Activated CD8-positive, alpha-beta T cell treated with anti-CD3 and anti-CD28 coated beads for 36 hours (primary cell): Measurements from ENCODE around the gene PMF1. TPM values are rescaled to one million over a fixed set of nuclear protein-coding genes. Genes with fewer than 3 reads are reported as not detected.

Experiments used
- ATAC-seq: fragments of 200-7000 bp; cut with Tn5 transposase; one replicate; pipeline ENCODE4 v1.10.0; 2021; ENCODE audit warnings: mild to moderate bottlenecking, moderate library complexity
- CTCF ChIA-PET: fragments of 350-600 bp; sonication (Branson Sonifier 250); formaldehyde crosslinking; loops from one replicate; lab custom pipeline; 2021; ENCODE audit warnings: antibody characterized with exemption; lab: Charles Lee
- POLR2A ChIA-PET: fragments of 350-600 bp; sonication (Branson Sonifier 250); formaldehyde crosslinking; loops from one replicate; lab custom pipeline; 2021; ENCODE audit warnings: antibody characterized with exemption; lab: Charles Lee
- DNase-seq: peaks from one replicate; pipeline ENCODE4 v3.0.0-alpha.2; 2020
- H3K27ac Mint-ChIP-seq: one replicate; pipeline ENCODE4 v1.8.0; 2021; ENCODE audit warnings: mild to moderate bottlenecking, mixed read lengths
- H3K27me3 Mint-ChIP-seq: one replicate; pipeline ENCODE4 v1.8.0; 2021; ENCODE audit warnings: mixed read lengths
- H3K36me3 Mint-ChIP-seq: one replicate; pipeline ENCODE4 v1.8.0; 2021; ENCODE audit warnings: low read depth, mixed read lengths
- H3K4me1 Mint-ChIP-seq: one replicate; pipeline ENCODE4 v1.8.0; 2021; ENCODE audit warnings: low read depth, mixed read lengths
- H3K4me3 Mint-ChIP-seq: one replicate; pipeline ENCODE4 v1.8.0; 2021; ENCODE audit warnings: mild to moderate bottlenecking, moderate library complexity, mixed read lengths
- H3K9me3 Mint-ChIP-seq: one replicate; pipeline ENCODE4 v1.8.0; 2021; ENCODE audit warnings: mixed read lengths
- CTCF ChIP-seq: fragments of 200-600 bp; IDR thresholded peaks from one replicate; pipeline ENCODE4 v1.8.0; 2022; ENCODE audit warnings: antibody characterized with exemption, mild to moderate bottlenecking
- intact Hi-C: fragments of 100-400 bp; cut with micrococcal nuclease; formaldehyde crosslinking; loops from one replicate; pipeline ENCODE4 v1.10.0; 2022
- total RNA-seq, 2 experiments: library from RNA; stranded (reverse); gene quantifications; one replicate each; pipeline ENCODE4 v1.2.3, GENCODE V29; 2021

Gene PMF1
- 10 to 100 TPM; 89.4 to 93.7 TPM for total RNA-seq

DNA sequence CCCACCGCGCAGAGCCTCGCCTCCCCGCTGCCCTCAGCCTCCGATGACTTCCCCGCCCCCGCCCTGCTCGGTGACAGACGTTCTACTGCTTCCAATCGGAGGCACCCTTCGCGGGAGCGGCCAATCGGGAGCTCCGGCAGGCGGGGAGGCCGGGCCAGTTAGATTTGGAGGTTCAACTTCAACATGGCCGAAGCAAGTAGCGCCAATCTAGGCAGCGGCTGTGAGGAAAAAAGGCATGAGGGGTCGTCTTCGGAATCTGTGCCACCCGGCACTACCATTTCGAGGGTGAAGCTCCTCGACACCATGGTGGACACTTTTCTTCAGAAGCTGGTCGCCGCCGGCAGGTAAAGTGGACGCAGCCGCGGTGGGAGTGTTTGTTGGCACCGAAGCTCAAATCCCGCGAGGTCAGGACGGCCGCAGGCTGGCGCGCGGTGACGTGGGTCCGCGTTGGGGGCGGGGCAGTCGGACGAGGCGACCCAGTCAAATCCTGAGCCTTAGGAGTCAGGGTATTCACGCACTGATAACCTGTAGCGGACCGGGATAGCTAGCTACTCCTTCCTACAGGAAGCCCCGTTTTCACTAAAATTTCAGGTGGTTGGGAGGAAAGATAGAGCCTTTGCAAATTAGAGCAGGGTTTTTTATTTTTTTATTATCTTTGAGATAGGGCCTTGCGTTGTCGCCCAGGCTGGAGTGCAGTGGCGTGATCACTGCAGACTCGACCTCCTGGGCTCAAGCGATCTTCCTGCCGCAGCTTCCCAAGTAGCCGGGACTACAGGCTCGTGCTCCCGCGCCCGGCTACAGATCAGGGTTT lies at the start of gene PMF1:
Gene PMF1, plus strand, starts transcription at position 175 of the 811 bp plus-strand sequence. Its CDS starts 9 bp downstream, at position 184.
- H3K36me3 Mint-ChIP-seq: peaks cover 54% of the 10 kb centered on the region
- peak; percentile 92 for ATAC-seq
- intact Hi-C loops: no loop called here
- no peaks in the 10 kb centered on the region for H3K9me3 Mint-ChIP-seq
- POLR2A ChIA-PET: interaction anchor here (0.7 to 9.6 kb wide), 21 partner anchors 11 to 140 kb away, joined by 3 to 177 read pairs (median 4); partner anchors contain the start of genes SLC25A44 and SMG5
- H3K4me1 Mint-ChIP-seq: peaks cover 38% of the 10 kb centered on the region
- peak within 1 kb of the TSS; percentile 98 for H3K27ac Mint-ChIP-seq
- peak within 1 kb of the TSS; percentile 96 for H3K4me3 Mint-ChIP-seq
- CTCF ChIA-PET: interaction anchor here (0.7 to 6.0 kb wide), 13 partner anchors 9 to 116 kb away, joined by 3 to 61 read pairs (median 4); partner anchors contain the start of gene SLC25A44
- DNase-seq: peak; percentile 99
- H3K27me3 Mint-ChIP-seq: no peaks in the 10 kb centered on the region
- no peak for TF ChIP-seq CTCF

DNA sequence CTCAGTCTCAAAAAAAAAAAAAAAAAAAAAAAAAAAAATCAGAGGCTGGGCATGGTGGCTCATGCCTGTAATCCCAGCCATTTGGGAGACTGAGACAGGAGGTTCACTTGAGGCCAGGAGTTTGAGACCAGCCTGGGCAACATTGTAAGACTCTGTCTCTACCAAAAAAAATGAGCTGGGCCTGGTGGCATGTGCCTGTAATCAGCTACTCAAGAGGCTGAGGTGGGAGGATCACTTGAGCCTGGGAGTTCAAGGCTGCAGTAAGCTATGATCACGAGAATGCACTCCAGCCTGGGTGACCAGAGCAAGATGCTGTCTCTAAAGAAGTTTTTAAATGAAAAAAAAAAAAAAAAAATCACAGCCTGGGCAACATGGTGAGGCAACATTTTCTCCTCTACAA lies 49.1 kb upstream of the PMF1 start:
- Mint-ChIP-seq H3K4me3 (no peak overlapping the region), H3K27ac (no peak overlapping the region), H3K36me3 (peaks cover 35% of the 10 kb centered on the region), H3K9me3 (peaks cover 4% of the 10 kb centered on the region), H3K27me3 (no peaks in the 10 kb centered on the region), H3K4me1 (peaks cover 33% of the 10 kb centered on the region)
- DNase-seq (no peak), ATAC-seq (no peak)
- CTCF ChIA-PET: interaction anchor here (0.7 to 1.8 kb wide), 5 partner anchors 9 to 66 kb away, joined by 3 to 11 read pairs (median 3); partner anchors contain the start of gene SEMA4A
- POLR2A ChIA-PET: interaction anchor here (1.1 to 1.9 kb wide), 5 partner anchors 8 to 49 kb away, joined by 3 to 10 read pairs (median 4); partner anchors contain the start of genes PMF1 and SEMA4A
- no peak for TF ChIP-seq CTCF
- intact Hi-C loops: no loop called here

DNA sequence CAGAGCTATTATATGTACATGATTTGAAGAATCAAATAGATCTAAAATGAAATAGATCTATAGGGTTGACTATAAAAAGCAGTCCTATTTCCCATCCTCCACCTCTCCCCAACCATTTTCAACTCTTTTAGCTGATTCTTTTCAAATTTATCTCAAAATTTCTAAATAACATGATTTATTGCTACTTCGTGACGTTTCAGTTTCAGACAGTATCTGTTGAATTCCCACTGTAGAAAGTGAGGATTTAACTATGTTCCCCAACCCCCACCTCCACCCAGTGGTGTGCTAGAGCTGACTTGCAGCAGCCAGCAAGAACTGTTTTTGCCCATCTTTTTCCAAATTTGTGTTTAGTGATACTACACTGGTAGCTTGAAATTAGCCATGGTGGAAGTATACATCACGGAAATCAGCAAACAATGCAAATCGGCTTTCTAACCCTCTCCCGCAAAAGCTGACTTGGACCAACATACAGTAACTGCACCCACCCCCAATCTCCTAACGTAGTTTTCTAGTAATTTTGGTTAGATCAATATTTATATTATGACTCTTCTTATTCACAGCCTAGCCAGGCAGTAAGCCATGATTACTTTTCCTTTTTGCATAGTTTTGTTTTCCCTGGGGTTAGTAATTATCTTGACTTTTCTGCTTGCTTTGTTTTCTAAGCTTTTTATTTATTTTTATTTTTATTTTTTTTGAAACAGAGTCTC lies 48.5 kb upstream of the PMF1 start:
- intact Hi-C loops: no loop called here
- ChIA-PET POLR2A (interaction anchor here (1.1 to 1.9 kb wide), 6 partner anchors 9 to 49 kb away, joined by 3 to 10 read pairs (median 5); partner anchors contain the start of genes PMF1 and SEMA4A), CTCF (interaction anchor here (0.7 to 1.8 kb wide), 12 partner anchors 9 to 222 kb away, joined by 3 to 11 read pairs (median 3); partner anchors contain the start of gene SEMA4A)
- ATAC-seq (no peak), DNase-seq (no peak)
- no peak for TF ChIP-seq CTCF
- Mint-ChIP-seq H3K27me3 (no peaks in the 10 kb centered on the region), H3K4me1 (peaks cover 29% of the 10 kb centered on the region), H3K9me3 (peaks cover 4% of the 10 kb centered on the region), H3K27ac (no peak overlapping the region), H3K36me3 (peaks cover 33% of the 10 kb centered on the region), H3K4me3 (no peak overlapping the region)

GRCh38 chr1:156165083-156165482 lies 47.7 kb upstream of the PMF1 start:
- peaks cover 28% of the 10 kb centered on the region for H3K36me3 Mint-ChIP-seq
- H3K9me3 Mint-ChIP-seq: peaks cover 4% of the 10 kb centered on the region
- ATAC-seq: no peak
- peaks cover 23% of the 10 kb centered on the region for H3K4me1 Mint-ChIP-seq
- H3K27me3 Mint-ChIP-seq: no peaks in the 10 kb centered on the region
- intact Hi-C loops: no loop called here
- TF ChIP-seq CTCF: no peak
- CTCF ChIA-PET: interaction anchor here (0.9 to 1.8 kb wide), 9 partner anchors 8 to 221 kb away, joined by 3 to 11 read pairs (median 3); partner anchors contain the start of gene SEMA4A
- no peak overlapping the region for H3K27ac Mint-ChIP-seq
- no peak for DNase-seq
- POLR2A ChIA-PET: interaction anchor here (1.2 to 1.9 kb wide), 5 partner anchors 9 to 48 kb away, joined by 3 to 10 read pairs (median 6); partner anchors contain the start of genes PMF1 and SEMA4A
- H3K4me3 Mint-ChIP-seq: no peak overlapping the region
